LNCaP clone FGC (cell line): ENCODE measurements around the gene ENKUR.

Experiments
- DNase-seq: peaks from one replicate; pipeline ENCODE4 v3.0.0-alpha.2; 2011; ENCODE audit warnings: low read depth
- H3K4me3 ChIP-seq: 2 replicates; pipeline ENCODE4 v1.5.1; 2011; ENCODE audit warnings: mild to moderate bottlenecking, low read depth, low read length, control low read depth
- CTCF ChIP-seq: IDR thresholded peaks from 2 replicates; pipeline ENCODE4 v1.5.1; 2012; ENCODE audit warnings: mild to moderate bottlenecking; ENCODE audit not compliant: control insufficient read depth, insufficient read depth; ENCODE audit errors: extremely low read depth

The ENKUR gene

DNA sequence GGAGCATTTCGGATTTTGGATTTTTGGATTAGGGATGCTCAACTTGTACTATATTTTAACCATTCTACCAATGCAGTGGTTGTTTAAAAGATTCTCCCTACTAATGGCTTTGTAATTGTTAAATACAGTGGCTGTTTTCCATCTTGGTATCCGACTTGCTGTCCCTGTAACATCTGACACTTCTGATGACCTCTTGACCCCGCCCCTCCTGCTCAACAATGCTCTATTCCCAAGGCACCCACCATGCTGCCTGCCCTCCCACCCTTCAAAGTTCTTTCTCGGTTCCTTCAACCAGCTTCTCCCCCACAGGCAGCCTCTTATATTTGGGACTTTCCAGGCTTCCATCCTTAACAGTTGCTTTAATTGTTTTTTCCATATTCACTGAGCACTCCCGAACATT is 65.5 kb downstream of the ENKUR start:
- no peak for TF ChIP-seq CTCF
- no peak for DNase-seq

DNA sequence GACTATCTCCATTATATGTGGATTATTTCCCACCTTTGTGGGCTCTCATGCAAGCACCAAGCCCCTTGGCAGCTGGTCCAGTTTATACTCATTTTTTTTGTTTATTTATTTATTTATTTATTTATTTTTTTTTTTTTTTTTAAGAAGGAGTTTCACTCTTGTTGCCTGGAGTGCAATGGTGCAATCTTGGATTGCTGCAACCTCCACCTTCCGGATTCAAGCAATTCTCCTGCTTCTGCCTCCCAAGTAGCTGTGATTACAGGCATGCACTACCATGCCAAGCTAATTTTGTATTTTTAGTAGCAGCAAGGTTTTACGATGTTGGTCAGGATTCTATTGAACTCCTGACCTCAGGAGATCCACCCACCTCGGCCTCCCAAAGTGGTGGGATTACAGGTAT is 66.3 kb downstream of the ENKUR start:
- DNase-seq: no peak
- no peak overlapping the region for H3K4me3 ChIP-seq
- no peak for TF ChIP-seq CTCF

More for the DNA sequence above, 65.5 kb downstream of the ENKUR start:
- H3K4me3 ChIP-seq: no peak overlapping the region

- DNase-seq: no peak
- no peak overlapping the region for H3K4me3 ChIP-seq
- no peak for TF ChIP-seq CTCF
Measured at GRCh38 chr10:24947304-24948097, 68.5 kb downstream of the ENKUR start.

DNA sequence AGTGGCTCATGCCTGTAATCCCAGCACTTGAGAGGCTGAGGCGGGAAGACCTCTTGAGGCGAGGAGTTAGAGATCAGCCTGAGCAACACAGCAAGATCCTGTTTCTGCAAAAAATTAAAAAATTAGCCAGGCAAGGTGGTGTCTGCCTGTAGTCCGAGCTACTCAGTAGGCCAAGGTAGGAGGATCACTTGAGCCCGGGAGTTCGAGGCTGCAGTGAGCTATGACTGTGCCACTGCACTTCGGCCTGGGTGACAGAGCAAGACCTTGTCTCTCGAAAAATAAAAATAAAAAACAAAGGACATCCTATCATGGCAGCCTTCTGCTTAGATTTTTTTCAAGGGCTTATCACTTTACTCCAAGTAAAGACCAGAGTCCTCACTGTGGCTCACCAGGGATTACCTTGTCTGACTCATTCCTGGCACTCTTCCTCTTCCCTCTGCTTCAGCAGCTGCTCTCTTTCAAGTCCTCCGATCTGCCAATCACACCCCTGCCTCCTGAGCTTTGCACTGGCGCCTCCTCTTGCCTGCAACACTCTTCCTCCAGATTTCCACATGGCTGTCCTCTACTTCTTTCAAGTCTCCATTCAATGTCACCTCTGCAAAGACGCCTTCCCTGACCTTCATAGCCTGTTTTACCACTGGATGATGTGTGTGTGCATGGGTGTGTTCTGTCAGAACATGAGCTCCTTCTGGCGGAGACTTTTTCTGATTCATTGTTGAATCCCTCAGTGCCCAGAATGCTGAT is 71.3 kb downstream of the ENKUR start:
- no peak for TF ChIP-seq CTCF
- no peak overlapping the region for H3K4me3 ChIP-seq
- DNase-seq: peak; percentile 1

DNA sequence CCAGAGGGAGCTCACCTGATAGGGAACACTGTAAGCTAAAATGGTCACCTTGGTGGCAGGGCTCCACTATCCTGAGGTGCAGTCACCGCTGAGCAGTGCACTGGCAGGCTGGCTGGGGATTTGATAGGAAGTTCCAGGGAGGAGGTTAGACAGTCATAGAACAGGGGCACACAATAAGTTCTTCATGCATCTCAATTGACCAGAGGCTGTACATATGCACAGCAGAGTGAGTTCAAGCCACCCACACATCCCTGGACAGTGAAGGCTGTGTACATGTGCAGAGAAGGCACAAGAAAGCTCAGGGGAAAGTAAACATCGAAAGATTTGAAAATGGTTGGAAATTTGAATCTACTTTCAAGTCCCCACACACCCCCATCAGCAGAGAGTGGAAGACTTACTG is 77.4 kb downstream of the ENKUR start:
- no peak overlapping the region for H3K4me3 ChIP-seq
- TF ChIP-seq CTCF: no peak
- DNase-seq: no peak

DNA sequence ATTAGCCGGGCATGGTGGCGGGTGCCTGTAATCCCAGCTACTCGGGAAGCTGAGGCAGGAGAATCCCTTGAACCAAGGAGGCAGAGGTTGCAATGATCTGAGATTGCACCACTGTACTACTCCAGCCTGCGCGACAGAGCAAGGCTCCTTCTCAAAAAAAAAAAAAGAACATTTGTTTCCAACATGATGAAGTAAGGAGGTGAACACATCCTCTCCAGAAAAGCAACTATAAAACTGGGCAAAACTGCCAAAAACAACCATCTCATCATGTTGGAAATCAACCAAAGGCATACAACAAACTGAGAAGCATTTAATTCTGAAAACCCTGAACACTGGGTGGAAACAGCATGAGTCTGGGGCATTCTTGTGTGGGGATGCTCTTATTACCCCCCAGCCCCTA is 77.9 kb downstream of the ENKUR start:
- no peak for TF ChIP-seq CTCF
- DNase-seq: no peak

More for the DNA sequence above, 77.9 kb downstream of the ENKUR start:
- no peak overlapping the region for H3K4me3 ChIP-seq
